OCI-LY1 (cell line): ENCODE results near the gene TKTL2.

Experiments used
- H2AFZ ChIP-seq: fragments of 200-600 bp; sonication (generic), shearing (Covaris generic); 2 replicates; pipeline ENCODE4 v1.6.0; 2014; ENCODE audit warnings: antibody characterized with exemption, mild to moderate bottlenecking, low read length
- H3F3A ChIP-seq: fragments of 200-600 bp; sonication (generic), shearing (Covaris generic); 2 replicates; pipeline ENCODE4 v1.6.0; 2014; ENCODE audit warnings: mild to moderate bottlenecking, antibody characterized with exemption, low read length, moderate library complexity; ENCODE audit not compliant: insufficient read depth
- H3K27ac ChIP-seq: fragments of 200-600 bp; sonication (generic); 2 replicates; pipeline ENCODE4 v1.5.1; 2014; ENCODE audit warnings: low read length, mixed run types, mild to moderate bottlenecking, low read depth; ENCODE audit not compliant: poor library complexity, severe bottlenecking
- H3K27me3 ChIP-seq: fragments of 200-600 bp; sonication (generic); 2 replicates; pipeline ENCODE4 v1.6.0; 2014; ENCODE audit warnings: antibody characterized with exemption, mild to moderate bottlenecking, low read length, moderate library complexity; ENCODE audit not compliant: insufficient read depth
- H3K36me3 ChIP-seq: fragments of 200-600 bp; sonication (generic); 2 replicates; pipeline ENCODE4 v1.6.1; 2014; ENCODE audit warnings: mild to moderate bottlenecking, antibody characterized with exemption, low read length, moderate library complexity, mixed read lengths; ENCODE audit not compliant: insufficient read depth
- H3K4me1 ChIP-seq: fragments of 200-600 bp; sonication (generic); 2 replicates; pipeline ENCODE4 v1.5.1; 2014; ENCODE audit warnings: mild to moderate bottlenecking, low read length, moderate library complexity; ENCODE audit not compliant: insufficient read depth, severe bottlenecking
- H3K4me2 ChIP-seq: fragments of 200-600 bp; sonication (generic), shearing (Covaris generic); 2 replicates; pipeline ENCODE4 v1.6.1; 2014; ENCODE audit warnings: low read length
- H3K4me3 ChIP-seq: fragments of 200-600 bp; sonication (generic); 2 replicates; pipeline ENCODE4 v1.5.1; 2014; ENCODE audit warnings: low read length, low read depth, mild to moderate bottlenecking, mixed read lengths; ENCODE audit not compliant: poor library complexity, severe bottlenecking
- H3K79me2 ChIP-seq: fragments of 200-600 bp; shearing (Covaris generic); 2 replicates; pipeline ENCODE4 v1.6.1; 2016; ENCODE audit warnings: mixed run types, low read length, mixed read lengths; ENCODE audit not compliant: insufficient read depth
- H3K9ac ChIP-seq: fragments of 200-600 bp; sonication (generic), shearing (Covaris generic); 2 replicates; pipeline ENCODE4 v1.6.1; 2014; ENCODE audit warnings: mild to moderate bottlenecking, low read length, mixed read lengths
- H3K9me2 ChIP-seq: fragments of 200-600 bp; sonication (generic), shearing (Covaris generic); 2 replicates; pipeline ENCODE4 v1.6.1; 2014; ENCODE audit warnings: low read depth, mild to moderate bottlenecking, low read length, mixed read lengths
- H3K9me3 ChIP-seq: fragments of 200-600 bp; shearing (Covaris generic); 2 replicates; pipeline ENCODE4 v1.6.1; 2014; ENCODE audit warnings: low read length, mixed read lengths
- H4K20me1 ChIP-seq: fragments of 200-600 bp; sonication (generic), shearing (Covaris generic); 2 replicates; pipeline ENCODE4 v1.6.0; 2016; ENCODE audit warnings: mild to moderate bottlenecking, low read length; ENCODE audit not compliant: insufficient read depth
- EZH2 ChIP-seq: fragments of 200-600 bp; sonication (generic), shearing (Covaris generic); IDR thresholded peaks from 2 replicates; pipeline ENCODE4 v1.8.0; 2017; ENCODE audit warnings: borderline replicate concordance, mixed run types, mild to moderate bottlenecking, antibody characterized with exemption, low read length, moderate library complexity, mixed read lengths
- TF ChIP-seq, protein P1 (sequence below): fragments of 200-600 bp; sonication (generic), shearing (Covaris generic); IDR thresholded peaks from 2 replicates; pipeline ENCODE4 v1.5.1; 2017; ENCODE audit warnings: mild to moderate bottlenecking, antibody characterized with exemption, low read length, moderate library complexity, mixed read lengths

Gene TKTL2

DNA sequence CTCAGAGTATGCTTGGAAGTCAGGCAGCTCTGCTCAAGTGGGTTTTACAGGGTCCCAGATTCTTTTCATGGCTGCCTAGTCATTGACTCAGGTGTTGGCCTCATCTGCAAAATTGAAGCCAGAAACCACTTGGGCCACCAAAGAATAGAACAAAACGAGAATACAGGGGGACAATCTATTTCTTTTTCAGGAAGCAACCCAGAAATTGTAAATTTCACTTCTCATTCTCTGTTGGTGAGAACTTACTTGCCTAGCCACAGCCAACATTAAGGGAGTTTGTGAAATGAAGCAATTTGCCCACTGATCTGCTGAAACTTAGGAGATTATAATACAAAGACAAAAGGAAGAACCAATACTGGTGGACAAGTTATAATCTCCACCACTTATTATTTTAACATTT is 8.6 kb upstream of the TKTL2 start:
- Histone ChIP-seq H3K27ac (no peak overlapping the region), H3K79me2 (no peaks in the 10 kb centered on the region), H3K9me2 (no peaks in the 10 kb centered on the region), H2AFZ (no peak overlapping the region), H3K36me3 (no peaks in the 10 kb centered on the region), H3K9ac (no peak overlapping the region), H3K27me3 (no peaks in the 10 kb centered on the region), H4K20me1 (no peaks in the 10 kb centered on the region), H3K4me1 (no peaks in the 10 kb centered on the region), H3F3A (no peaks in the 10 kb centered on the region), H3K4me2 (no peak overlapping the region), H3K4me3 (no peak overlapping the region), H3K9me3 (no peaks in the 10 kb centered on the region)
- TF ChIP-seq EZH2 = no peak
- TF ChIP-seq, protein P1, sequence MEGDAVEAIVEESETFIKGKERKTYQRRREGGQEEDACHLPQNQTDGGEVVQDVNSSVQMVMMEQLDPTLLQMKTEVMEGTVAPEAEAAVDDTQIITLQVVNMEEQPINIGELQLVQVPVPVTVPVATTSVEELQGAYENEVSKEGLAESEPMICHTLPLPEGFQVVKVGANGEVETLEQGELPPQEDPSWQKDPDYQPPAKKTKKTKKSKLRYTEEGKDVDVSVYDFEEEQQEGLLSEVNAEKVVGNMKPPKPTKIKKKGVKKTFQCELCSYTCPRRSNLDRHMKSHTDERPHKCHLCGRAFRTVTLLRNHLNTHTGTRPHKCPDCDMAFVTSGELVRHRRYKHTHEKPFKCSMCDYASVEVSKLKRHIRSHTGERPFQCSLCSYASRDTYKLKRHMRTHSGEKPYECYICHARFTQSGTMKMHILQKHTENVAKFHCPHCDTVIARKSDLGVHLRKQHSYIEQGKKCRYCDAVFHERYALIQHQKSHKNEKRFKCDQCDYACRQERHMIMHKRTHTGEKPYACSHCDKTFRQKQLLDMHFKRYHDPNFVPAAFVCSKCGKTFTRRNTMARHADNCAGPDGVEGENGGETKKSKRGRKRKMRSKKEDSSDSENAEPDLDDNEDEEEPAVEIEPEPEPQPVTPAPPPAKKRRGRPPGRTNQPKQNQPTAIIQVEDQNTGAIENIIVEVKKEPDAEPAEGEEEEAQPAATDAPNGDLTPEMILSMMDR = no peak

DNA sequence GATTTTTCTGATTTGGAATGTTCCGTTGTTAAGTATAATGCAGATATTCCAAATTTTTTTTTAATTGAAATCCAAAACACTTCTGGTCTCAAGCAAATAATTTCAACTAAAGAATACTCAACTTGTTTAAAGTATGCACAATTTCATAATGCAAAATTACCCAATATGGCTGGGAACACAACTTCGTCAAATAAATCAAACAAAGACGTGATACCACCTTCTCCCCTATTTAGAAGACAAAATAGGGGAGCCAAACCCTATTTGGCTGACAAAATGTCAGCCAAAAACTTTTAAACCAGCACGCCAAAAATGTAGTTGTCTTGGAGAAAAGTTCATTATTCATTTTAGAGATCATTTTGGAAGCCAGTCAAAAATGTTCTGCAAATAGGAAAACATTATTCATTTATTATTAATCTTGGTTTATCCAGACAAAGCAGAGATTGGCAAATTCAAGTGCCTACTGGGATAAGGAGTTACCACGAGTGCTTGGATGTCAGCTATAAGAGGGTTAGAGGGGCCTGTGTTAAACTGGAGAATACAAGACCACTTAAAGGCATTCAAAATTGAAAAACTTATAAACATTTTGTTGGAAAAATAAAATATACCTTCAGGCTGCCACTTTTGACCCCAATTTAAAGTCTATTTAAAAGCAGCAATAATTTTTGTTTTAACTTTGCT is 3.3 kb upstream of the TKTL2 start:
- H3K4me1 ChIP-seq = no peaks in the 10 kb centered on the region
- no peaks in the 10 kb centered on the region for H3K9me2 ChIP-seq
- no peaks in the 10 kb centered on the region for H3K36me3 ChIP-seq
- H3K79me2 ChIP-seq = no peaks in the 10 kb centered on the region
- no peak for TF ChIP-seq EZH2
- TF ChIP-seq, protein P1 = no peak
- H3K9me3 ChIP-seq = no peaks in the 10 kb centered on the region
- no peak overlapping the region for H3K9ac ChIP-seq
- H3F3A ChIP-seq = no peaks in the 10 kb centered on the region
- H4K20me1 ChIP-seq = no peaks in the 10 kb centered on the region
- H3K27me3 ChIP-seq = no peaks in the 10 kb centered on the region
- no peak overlapping the region for H3K27ac ChIP-seq
- H3K4me3 ChIP-seq = no peak overlapping the region
- no peak overlapping the region for H2AFZ ChIP-seq
- no peak overlapping the region for H3K4me2 ChIP-seq

DNA sequence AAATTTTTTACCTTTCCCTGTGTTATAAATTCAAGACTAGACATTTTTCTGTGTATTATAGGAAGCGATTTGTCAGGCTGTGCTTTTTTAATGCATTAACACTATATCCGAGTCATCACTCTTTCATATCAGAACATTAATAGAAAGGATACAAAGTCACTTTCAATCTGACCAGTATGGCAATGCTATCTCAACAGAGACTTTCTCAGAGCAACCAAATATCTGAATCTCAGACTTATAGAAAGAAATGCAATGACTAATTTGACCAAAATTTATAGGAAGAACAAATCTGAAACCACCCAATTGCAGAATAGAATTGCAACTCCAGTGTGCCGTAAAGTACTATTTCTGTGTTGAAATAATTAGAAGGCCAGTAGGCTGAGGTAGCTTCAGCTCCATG is 473 bp upstream of the TKTL2 start:
- H3K4me1 ChIP-seq = no peaks in the 10 kb centered on the region
- H3K9me2 ChIP-seq = no peaks in the 10 kb centered on the region
- no peaks in the 10 kb centered on the region for H3K79me2 ChIP-seq
- H3F3A ChIP-seq = no peaks in the 10 kb centered on the region
- TF ChIP-seq EZH2 = no peak
- TF ChIP-seq, protein P1 = no peak
- H3K4me2 ChIP-seq = no peak overlapping the region
- H3K9ac ChIP-seq = no peak overlapping the region
- no peaks in the 10 kb centered on the region for H4K20me1 ChIP-seq
- H3K36me3 ChIP-seq = no peaks in the 10 kb centered on the region
- H3K9me3 ChIP-seq = no peaks in the 10 kb centered on the region
- H2AFZ ChIP-seq = no peak overlapping the region
- no peak overlapping the region for H3K4me3 ChIP-seq
- no peaks in the 10 kb centered on the region for H3K27me3 ChIP-seq
- H3K27ac ChIP-seq = no peak overlapping the region
